HepG2 (cell line): ENCODE measurements around the gene KIAA0825. TPM values are rescaled to one million over a fixed set of nuclear protein-coding genes. Genes with fewer than 3 reads are reported as not detected.
A peak's percentile ranks its signal among the peaks of the same experiment; 100 is the strongest.

Source experiments
- ATAC-seq: fragments of 200-7000 bp; cut with Tn5 transposase; 3 replicates; pipeline ENCODE4 v1.9.1; 2020; ENCODE audit warnings: mild to moderate bottlenecking, moderate library complexity
- BruUV-seq: library from RNA; stranded (reverse); fragments of 400-500 nt; replicated peaks from 2 replicates; lab custom pipeline; 2021; lab: Mats Ljungman, UMichigan
- CTCF ChIA-PET: fragments of 300-600 bp; formaldehyde crosslinking; extraction: SDS; loops from one replicate; lab custom pipeline; 2021; ENCODE audit warnings: low total read pairs, inconsistent platforms, low intra/inter-chr PET ratio; lab: Yijun Ruan, JAX
- POLR2A ChIA-PET: fragments of 350-600 bp; sonication (Branson Sonifier 250); formaldehyde crosslinking; loops from one replicate; lab custom pipeline; 2020; ENCODE audit warnings: antibody characterized with exemption, inconsistent platforms; lab: Yijun Ruan, JAX
- DNase-seq: peaks from one replicate; pipeline ENCODE4 v3.0.0-alpha.2; 2015; ENCODE audit warnings: low spot score
- FAIRE-seq: peaks from 3 replicates; lab custom pipeline; 2011; peaks lifted over from hg19 to GRCh38; lab: Jason Lieb, UNC
- H2AFZ ChIP-seq: one replicate; pipeline ENCODE4 v1.6.1; 2011; ENCODE audit warnings: low read length, inconsistent platforms
- H3K27ac ChIP-seq: fragments of 300-600 bp; 3 replicates; pipeline ENCODE4 v1.8.0; 2011; ENCODE audit warnings: mixed run types, mild to moderate bottlenecking, mixed read lengths, low read length, inconsistent platforms; ENCODE audit not compliant: insufficient read depth; ENCODE audit errors: extremely low read length
- H3K27me3 ChIP-seq, 2 experiments: fragments of 200-600 bp in 1 of 2; 2 replicates in 1 of 2; 3 replicates in 1 of 2; pipeline versions ENCODE4 v1.6.0 to v1.8.0; 2011; ENCODE audit warnings: low read length in 2 of 2, mild to moderate bottlenecking in 2 of 2, moderate library complexity in 2 of 2, inconsistent platforms in 1 of 2; ENCODE audit not compliant: insufficient read depth in 2 of 2, control insufficient read depth in 1 of 2
- H3K36me3 ChIP-seq, 2 experiments: fragments of 200-600 bp in 1 of 2; replicated peaks in 1 of 2; 2 replicates in 1 of 2; 3 replicates in 1 of 2; pipeline versions ENCODE4 v1.5.1 to v1.8.0; 2011; ENCODE audit warnings: low read length in 2 of 2, inconsistent platforms in 1 of 2; ENCODE audit not compliant: insufficient read depth in 2 of 2, control insufficient read depth in 1 of 2
- H3K4me1 ChIP-seq: 2 replicates; pipeline ENCODE4 v1.5.1; 2012; ENCODE audit warnings: low read length, inconsistent platforms; ENCODE audit not compliant: insufficient read depth
- H3K4me2 ChIP-seq: 2 replicates; pipeline ENCODE4 v1.6.0; 2011; ENCODE audit warnings: low read depth, low read length, inconsistent platforms
- H3K4me3 ChIP-seq, 3 experiments: fragments of 200-600 bp in 1 of 3; sonication (generic), shearing (Covaris generic) in 1 of 3; replicated peaks in 1 of 3; 2 replicates each; pipeline ENCODE4 v1.5.1; 2011 to 2016; ENCODE audit warnings: low read length in 3 of 3, inconsistent platforms in 2 of 3, low read depth in 2 of 3, mild to moderate bottlenecking in 2 of 3, control low read depth in 1 of 3, mixed read lengths in 1 of 3; ENCODE audit not compliant: insufficient read depth in 1 of 3
- H3K79me2 ChIP-seq: one replicate; pipeline ENCODE4 v1.6.1; 2011; ENCODE audit warnings: low read length, inconsistent platforms; ENCODE audit not compliant: insufficient read depth
- H3K9ac ChIP-seq: 2 replicates; pipeline ENCODE4 v1.6.0; 2011; ENCODE audit warnings: mild to moderate bottlenecking, low read depth, low read length, inconsistent platforms; ENCODE audit not compliant: insufficient read depth
- H3K9me3 ChIP-seq: 2 replicates; pipeline ENCODE4 v1.5.1; 2012; ENCODE audit warnings: mild to moderate bottlenecking, low read length
- H4K20me1 ChIP-seq: 2 replicates; pipeline ENCODE4 v1.6.0; 2011; ENCODE audit warnings: inconsistent platforms, mild to moderate bottlenecking, low read length, moderate library complexity; ENCODE audit not compliant: insufficient read depth
- SRSF4 ChIP-seq: fragments of 200-400 bp; formaldehyde crosslinking; IDR thresholded peaks from one replicate; pipeline ENCODE4 v1.6.1; 2018; ENCODE audit warnings: mild to moderate bottlenecking, low read depth, low read length, moderate library complexity; ENCODE audit not compliant: poor library complexity, severe bottlenecking
- ZNF317 ChIP-seq: sonication (generic); formaldehyde crosslinking; IDR thresholded peaks from 2 replicates; pipeline ENCODE4 v1.5.0; 2020; ENCODE audit warnings: mild to moderate bottlenecking, missing genetic modification reagents
- ZNF431 ChIP-seq: sonication (generic); formaldehyde crosslinking; IDR thresholded peaks from 2 replicates; pipeline ENCODE4 v1.9.0; 2022; ENCODE audit warnings: missing genetic modification reagents, low read depth, mild to moderate bottlenecking, borderline replicate concordance
- ZNF598 ChIP-seq: sonication (generic); formaldehyde crosslinking; IDR thresholded peaks from 2 replicates; pipeline ENCODE4 v1.5.1; 2020; ENCODE audit warnings: mild to moderate bottlenecking, missing genetic modification reagents, borderline replicate concordance
- WGBS: methylation state at CpG from one replicate; pipeline ENCODE4 v1.1.6; 2017; ENCODE audit warnings: low lambda C conversion rate; 5-methylcytosine and 5-hydroxymethylcytosine counted together
- in situ Hi-C: cut with HindIII; loops from 2 replicates; pipeline ENCODE4 v1.10.0; 2017; ENCODE audit warnings: low pct_unique_long_range_greater_than_20kb; ENCODE audit not compliant: extremely low pct_ligation_motif_present
- intact Hi-C: fragments of 100-400 bp; cut with micrococcal nuclease; formaldehyde crosslinking; loops from one replicate; pipeline ENCODE4 v1.10.0; 2022; ENCODE audit not compliant: unreplicated experiment
- polyA plus RNA-seq, 8 experiments: library from polyadenylated mRNA; depleted of rRNA in 3 of 8; stranded (reverse) in 7 of 8; unstranded in 1 of 8; fragments of >200 nt; fragmentation: Illumina TruSeq in 4 of 8; extraction: Trizol in 4 of 8; gene quantifications; 2 replicates each; pipeline versions ENCODE4 v1.2.1 to v1.2.3, GENCODE V29; 2011 to 2016; ENCODE audit warnings: low read depth in 4 of 8, missing spikeins in 1 of 8, mixed read lengths in 1 of 8; ENCODE audit not compliant: insufficient read depth in 1 of 8
- total RNA-seq, 5 experiments: library from RNA; depleted of rRNA; stranded (reverse); fragments of >200 nt; fragmentation: Illumina TruSeq; extraction: Trizol; gene quantifications; 2 replicates each; pipeline ENCODE4 v1.2.3, GENCODE V29; 2016; ENCODE audit warnings: low read depth in 1 of 5
- TF ChIP-seq, protein P1 (sequence below): sonication (generic); formaldehyde crosslinking; IDR thresholded peaks from 2 replicates; pipeline ENCODE4 v1.4.0; 2020; ENCODE audit warnings: missing genetic modification reagents, borderline replicate concordance
- TF ChIP-seq, protein P2 (sequence below): sonication (generic); formaldehyde crosslinking; IDR thresholded peaks from 2 replicates; pipeline ENCODE4 v1.4.0; 2020; ENCODE audit warnings: missing genetic modification reagents, borderline replicate concordance
- TF ChIP-seq, protein P3 (sequence below): sonication (generic); formaldehyde crosslinking; IDR thresholded peaks from 2 replicates; pipeline ENCODE4 v1.4.0; 2020; ENCODE audit warnings: missing genetic modification reagents

KIAA0825 gene
- total and polyA plus RNA-seq, 2 of the 13 experiments (the other 11 are each of a cell fraction or from before 2014, with no cell fraction given), result 0.05 to 0.51 TPM

DNA sequence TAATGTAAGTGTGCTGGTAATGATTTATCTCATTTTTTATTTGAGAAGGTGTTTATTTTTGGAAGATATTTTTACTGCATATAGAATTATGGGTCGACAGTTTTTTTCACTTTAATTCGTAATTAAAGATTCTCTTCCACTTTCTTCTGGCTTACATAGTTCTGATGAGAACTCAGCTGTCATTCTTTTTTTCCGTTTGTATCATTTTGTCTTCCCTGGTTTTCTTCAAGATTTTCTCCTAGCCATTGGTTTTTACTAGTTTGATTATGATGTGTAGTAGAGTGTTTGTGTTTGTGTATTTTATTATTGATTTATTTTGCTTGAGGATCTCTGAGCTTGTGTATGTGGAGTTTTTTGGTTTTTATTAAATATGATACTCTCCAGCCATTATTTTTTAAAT, 21.8 kb upstream of the KIAA0825 start:
- Histone ChIP-seq H3K4me2 (no peak overlapping the region), H3K4me1 (no peaks in the 10 kb centered on the region), H3K9ac (no peak overlapping the region), H3K9me3 (peaks cover 13% of the 10 kb centered on the region), H3K27ac (no peak overlapping the region), H3K79me2 (no peaks in the 10 kb centered on the region), H2AFZ (no peak overlapping the region), H3K27me3 (no peaks in the 10 kb centered on the region), H3K4me3 (no peak overlapping the region), H4K20me1 (no peaks in the 10 kb centered on the region), H3K36me3 (peaks cover 0 to 7% of the 10 kb centered on the region in 2 experiments; a peak in 1 of 5 replicates)
- intact Hi-C loops (no loop called here), in situ Hi-C loops (no loop called here)
- CTCF ChIA-PET, result no interaction called here
- BruUV-seq, result no TSS peak
- no peak for ATAC-seq
- 98% methylated on average over 3 of the region's 3 CpGs for WGBS
- no peak for FAIRE-seq
- POLR2A ChIA-PET, result no interaction called here
- no peak for DNase-seq
- TF ChIP-seq, protein P1, sequence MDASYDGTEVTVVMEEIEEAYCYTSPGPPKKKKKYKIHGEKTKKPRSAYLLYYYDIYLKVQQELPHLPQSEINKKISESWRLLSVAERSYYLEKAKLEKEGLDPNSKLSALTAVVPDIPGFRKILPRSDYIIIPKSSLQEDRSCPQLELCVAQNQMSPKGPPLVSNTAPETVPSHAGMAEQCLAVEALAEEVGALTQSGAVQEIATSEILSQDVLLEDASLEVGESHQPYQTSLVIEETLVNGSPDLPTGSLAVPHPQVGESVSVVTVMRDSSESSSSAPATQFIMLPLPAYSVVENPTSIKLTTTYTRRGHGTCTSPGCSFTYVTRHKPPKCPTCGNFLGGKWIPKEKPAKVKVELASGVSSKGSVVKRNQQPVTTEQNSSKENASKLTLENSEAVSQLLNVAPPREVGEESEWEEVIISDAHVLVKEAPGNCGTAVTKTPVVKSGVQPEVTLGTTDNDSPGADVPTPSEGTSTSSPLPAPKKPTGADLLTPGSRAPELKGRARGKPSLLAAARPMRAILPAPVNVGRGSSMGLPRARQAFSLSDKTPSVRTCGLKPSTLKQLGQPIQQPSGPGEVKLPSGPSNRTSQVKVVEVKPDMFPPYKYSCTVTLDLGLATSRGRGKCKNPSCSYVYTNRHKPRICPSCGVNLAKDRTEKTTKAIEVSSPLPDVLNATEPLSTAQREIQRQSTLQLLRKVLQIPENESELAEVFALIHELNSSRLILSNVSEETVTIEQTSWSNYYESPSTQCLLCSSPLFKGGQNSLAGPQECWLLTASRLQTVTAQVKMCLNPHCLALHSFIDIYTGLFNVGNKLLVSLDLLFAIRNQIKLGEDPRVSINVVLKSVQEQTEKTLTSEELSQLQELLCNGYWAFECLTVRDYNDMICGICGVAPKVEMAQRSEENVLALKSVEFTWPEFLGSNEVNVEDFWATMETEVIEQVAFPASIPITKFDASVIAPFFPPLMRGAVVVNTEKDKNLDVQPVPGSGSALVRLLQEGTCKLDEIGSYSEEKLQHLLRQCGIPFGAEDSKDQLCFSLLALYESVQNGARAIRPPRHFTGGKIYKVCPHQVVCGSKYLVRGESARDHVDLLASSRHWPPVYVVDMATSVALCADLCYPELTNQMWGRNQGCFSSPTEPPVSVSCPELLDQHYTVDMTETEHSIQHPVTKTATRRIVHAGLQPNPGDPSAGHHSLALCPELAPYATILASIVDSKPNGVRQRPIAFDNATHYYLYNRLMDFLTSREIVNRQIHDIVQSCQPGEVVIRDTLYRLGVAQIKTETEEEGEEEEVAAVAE, result no peak
- TF ChIP-seq ZNF317 (CRISPR knock-in tag), result peak; percentile 99

DNA sequence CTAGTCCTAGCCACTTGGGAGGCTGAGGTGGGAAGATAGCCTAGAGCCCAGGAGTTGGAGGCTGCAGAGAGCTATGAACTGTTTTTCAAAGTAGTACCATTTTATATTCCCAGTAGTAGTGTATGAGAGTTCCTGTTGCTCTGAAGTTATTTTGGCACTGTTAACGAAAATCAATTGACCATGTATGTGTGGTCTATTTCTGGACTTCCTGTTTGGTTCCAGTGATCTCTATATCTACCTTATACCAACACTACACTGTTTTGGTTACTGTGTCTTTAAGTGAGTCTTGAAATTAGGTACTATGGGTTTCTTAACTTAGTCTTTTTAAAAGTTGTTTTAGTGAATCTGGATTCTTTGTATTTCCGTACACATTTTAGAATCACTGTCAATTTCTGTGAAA, 13.6 kb upstream of the KIAA0825 start:
- in situ Hi-C loops, result no loop called here
- ChIA-PET POLR2A (no interaction called here), CTCF (no interaction called here)
- Histone ChIP-seq H3K27me3 (no peaks in the 10 kb centered on the region), H2AFZ (no peak overlapping the region), H3K36me3 (peaks cover 0 to 20% of the 10 kb centered on the region in 2 experiments; a peak in 1 of 5 replicates), H3K9me3 (no peaks in the 10 kb centered on the region), H3K79me2 (no peaks in the 10 kb centered on the region), H3K4me3 (no peak overlapping the region), H4K20me1 (no peaks in the 10 kb centered on the region), H3K4me1 (no peaks in the 10 kb centered on the region), H3K27ac (no peak overlapping the region), H3K9ac (no peak overlapping the region), H3K4me2 (no peak overlapping the region)
- BruUV-seq, result no TSS peak
- DNase-seq (no peak), ATAC-seq (no peak), FAIRE-seq (no peak)
- WGBS, result 96% methylated on average over 2 of the region's 2 CpGs
- intact Hi-C loops, result no loop called here
- TF ChIP-seq ZNF431 (CRISPR knock-in tag) (no peak), ZNF598 (CRISPR knock-in tag) (no peak), SRSF4 (no peak)
- TF ChIP-seq, protein P2, sequence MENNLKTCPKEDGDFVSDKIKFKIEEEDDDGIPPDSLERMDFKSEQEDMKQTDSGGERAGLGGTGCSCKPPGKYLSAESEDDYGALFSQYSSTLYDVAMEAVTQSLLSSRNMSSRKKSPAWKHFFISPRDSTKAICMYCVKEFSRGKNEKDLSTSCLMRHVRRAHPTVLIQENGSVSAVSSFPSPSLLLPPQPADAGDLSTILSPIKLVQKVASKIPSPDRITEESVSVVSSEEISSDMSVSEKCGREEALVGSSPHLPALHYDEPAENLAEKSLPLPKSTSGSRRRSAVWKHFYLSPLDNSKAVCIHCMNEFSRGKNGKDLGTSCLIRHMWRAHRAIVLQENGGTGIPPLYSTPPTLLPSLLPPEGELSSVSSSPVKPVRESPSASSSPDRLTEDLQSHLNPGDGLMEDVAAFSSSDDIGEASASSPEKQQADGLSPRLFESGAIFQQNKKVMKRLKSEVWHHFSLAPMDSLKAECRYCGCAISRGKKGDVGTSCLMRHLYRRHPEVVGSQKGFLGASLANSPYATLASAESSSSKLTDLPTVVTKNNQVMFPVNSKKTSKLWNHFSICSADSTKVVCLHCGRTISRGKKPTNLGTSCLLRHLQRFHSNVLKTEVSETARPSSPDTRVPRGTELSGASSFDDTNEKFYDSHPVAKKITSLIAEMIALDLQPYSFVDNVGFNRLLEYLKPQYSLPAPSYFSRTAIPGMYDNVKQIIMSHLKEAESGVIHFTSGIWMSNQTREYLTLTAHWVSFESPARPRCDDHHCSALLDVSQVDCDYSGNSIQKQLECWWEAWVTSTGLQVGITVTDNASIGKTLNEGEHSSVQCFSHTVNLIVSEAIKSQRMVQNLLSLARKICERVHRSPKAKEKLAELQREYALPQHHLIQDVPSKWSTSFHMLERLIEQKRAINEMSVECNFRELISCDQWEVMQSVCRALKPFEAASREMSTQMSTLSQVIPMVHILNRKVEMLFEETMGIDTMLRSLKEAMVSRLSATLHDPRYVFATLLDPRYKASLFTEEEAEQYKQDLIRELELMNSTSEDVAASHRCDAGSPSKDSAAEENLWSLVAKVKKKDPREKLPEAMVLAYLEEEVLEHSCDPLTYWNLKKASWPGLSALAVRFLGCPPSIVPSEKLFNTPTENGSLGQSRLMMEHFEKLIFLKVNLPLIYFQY (CRISPR knock-in tag), result no peak
- TF ChIP-seq, protein P3, sequence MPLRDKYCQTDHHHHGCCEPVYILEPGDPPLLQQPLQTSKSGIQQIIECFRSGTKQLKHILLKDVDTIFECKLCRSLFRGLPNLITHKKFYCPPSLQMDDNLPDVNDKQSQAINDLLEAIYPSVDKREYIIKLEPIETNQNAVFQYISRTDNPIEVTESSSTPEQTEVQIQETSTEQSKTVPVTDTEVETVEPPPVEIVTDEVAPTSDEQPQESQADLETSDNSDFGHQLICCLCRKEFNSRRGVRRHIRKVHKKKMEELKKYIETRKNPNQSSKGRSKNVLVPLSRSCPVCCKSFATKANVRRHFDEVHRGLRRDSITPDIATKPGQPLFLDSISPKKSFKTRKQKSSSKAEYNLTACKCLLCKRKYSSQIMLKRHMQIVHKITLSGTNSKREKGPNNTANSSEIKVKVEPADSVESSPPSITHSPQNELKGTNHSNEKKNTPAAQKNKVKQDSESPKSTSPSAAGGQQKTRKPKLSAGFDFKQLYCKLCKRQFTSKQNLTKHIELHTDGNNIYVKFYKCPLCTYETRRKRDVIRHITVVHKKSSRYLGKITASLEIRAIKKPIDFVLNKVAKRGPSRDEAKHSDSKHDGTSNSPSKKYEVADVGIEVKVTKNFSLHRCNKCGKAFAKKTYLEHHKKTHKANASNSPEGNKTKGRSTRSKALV (CRISPR knock-in tag), result no peak
